ENCODE data around the gene DTX4.

Gene DTX4

GRCh38 chr11:59247531-59248227 is 75.7 kb downstream of the DTX4 start:
- ChIA-PET POLR2A (no interaction called here), CTCF (interaction anchor here (1.3 kb wide), 1 partner anchor 41 kb away, joined by 3 read pairs; no protein-coding TSS in a partner anchor)
- H3K27me3 ChIP-seq (replicated peaks in 2 of 5; ENCODE audit: control insufficient read depth in 4 of 5, insufficient read depth in 5 of 5, low read length in 4 of 5): no peaks in the 10 kb centered on the region
- WGBS (ENCODE audit: insufficient coverage): no CpG with 5 or more reads among the region's 2 CpGs
- no peaks in the 10 kb centered on the region for H3K9me3 ChIP-seq (ENCODE audit: control extremely low read depth in 1 of 5, control insufficient read depth in 4 of 5, insufficient read depth in 2 of 5, low read depth in 1 of 5, low read length in 4 of 5)
- H3K27ac ChIP-seq (ENCODE audit: insufficient read depth in 1 of 2, low read depth in 1 of 2, low read length in 2 of 2, poor library complexity in 1 of 2, severe bottlenecking in 2 of 2): no peak overlapping the region
- no peak overlapping the region for H3K4me3 ChIP-seq (ENCODE audit: control insufficient read depth in 1 of 7, extremely low read depth in 1 of 7, insufficient read depth in 4 of 7, low read depth in 2 of 7, low read length in 6 of 7)
- no peaks in the 10 kb centered on the region for H3K36me3 ChIP-seq (ENCODE audit: control insufficient read depth in 4 of 4, insufficient read depth in 4 of 4, low read length in 3 of 4)
- H3K4me1 ChIP-seq (ENCODE audit: control extremely low read depth in 1 of 4, control insufficient read depth in 4 of 4, insufficient read depth in 4 of 4, low read length in 3 of 4): peaks cover 0 to 6% (median 3%) of the 10 kb centered on the region in 4 experiments
- peak in 2 of 3 donors; percentile 68 to 70 for DNase-seq

DNA sequence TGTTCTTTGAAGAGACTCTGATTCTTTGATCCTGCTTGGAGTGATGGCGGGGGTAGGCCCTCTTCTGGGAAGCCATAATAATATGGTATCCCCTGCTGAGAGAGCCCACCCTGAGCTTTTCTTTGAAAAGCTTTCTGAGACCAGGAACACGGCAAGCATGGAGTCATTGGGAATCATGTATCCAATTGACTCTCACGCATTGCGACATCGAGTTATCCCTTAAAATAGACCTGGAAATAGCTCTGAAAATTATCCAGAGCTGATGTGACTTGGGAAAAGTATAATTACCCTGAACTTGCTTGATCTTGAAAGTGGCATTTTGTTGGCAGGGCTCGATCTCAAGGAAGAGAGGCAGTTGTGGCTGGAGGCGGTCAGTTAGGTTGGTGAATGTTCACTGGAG is 77.6 kb downstream of the DTX4 start:
- POLR2A ChIA-PET: no interaction called here
- Histone ChIP-seq H3K9me3 (ENCODE audit: control extremely low read depth in 1 of 5, control insufficient read depth in 4 of 5, insufficient read depth in 2 of 5, low read depth in 1 of 5, low read length in 4 of 5) (no peaks in the 10 kb centered on the region), H3K27ac (ENCODE audit: insufficient read depth in 1 of 2, low read depth in 1 of 2, low read length in 2 of 2, poor library complexity in 1 of 2, severe bottlenecking in 2 of 2) (no peak overlapping the region), H3K27me3 (replicated peaks in 2 of 5; ENCODE audit: control insufficient read depth in 4 of 5, insufficient read depth in 5 of 5, low read length in 4 of 5) (no peaks in the 10 kb centered on the region), H3K4me3 (ENCODE audit: control insufficient read depth in 1 of 7, extremely low read depth in 1 of 7, insufficient read depth in 4 of 7, low read depth in 2 of 7, low read length in 6 of 7) (no peak overlapping the region), H3K36me3 (ENCODE audit: control insufficient read depth in 4 of 4, insufficient read depth in 4 of 4, low read length in 3 of 4) (no peaks in the 10 kb centered on the region), H3K4me1 (ENCODE audit: control extremely low read depth in 1 of 4, control insufficient read depth in 4 of 4, insufficient read depth in 4 of 4, low read length in 3 of 4) (peaks cover 2 to 6% (median 3%) of the 10 kb centered on the region in 4 experiments)
- 97% methylated on average over 7 of the region's 7 CpGs for WGBS (ENCODE audit: insufficient coverage)
- DNase-seq: no peak
- CTCF ChIA-PET: interaction anchor here (0.9 to 1.0 kb wide), 2 partner anchors 10 to 40 kb away, joined by 3 read pairs; no protein-coding TSS in a partner anchor

DNA sequence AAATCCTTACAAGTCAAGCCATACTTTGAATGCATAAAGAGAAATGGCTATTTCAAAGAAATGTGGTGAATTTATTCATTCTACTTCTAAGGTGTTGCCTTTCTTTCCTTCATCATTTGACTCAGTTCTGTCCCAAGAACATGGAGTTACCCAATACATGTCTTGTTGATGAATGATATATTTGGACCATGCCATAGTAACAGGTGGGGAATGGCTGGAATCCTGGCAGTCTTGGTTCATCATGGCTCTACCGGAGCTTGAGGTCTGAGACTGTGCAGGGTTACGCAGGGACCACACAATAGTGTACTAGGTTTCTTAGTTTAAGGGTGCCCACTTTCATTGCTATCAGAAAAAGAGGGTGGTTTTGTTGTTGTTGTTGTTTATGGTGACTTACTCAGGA is 81.1 kb downstream of the DTX4 start:
- DNase-seq: no peak
- Histone ChIP-seq H3K9me3 (ENCODE audit: control extremely low read depth in 1 of 5, control insufficient read depth in 4 of 5, insufficient read depth in 2 of 5, low read depth in 1 of 5, low read length in 4 of 5) (no peaks in the 10 kb centered on the region), H3K27ac (ENCODE audit: insufficient read depth in 1 of 2, low read depth in 1 of 2, low read length in 2 of 2, poor library complexity in 1 of 2, severe bottlenecking in 2 of 2) (no peak overlapping the region), H3K36me3 (ENCODE audit: control insufficient read depth in 4 of 4, insufficient read depth in 4 of 4, low read length in 3 of 4) (no peaks in the 10 kb centered on the region), H3K27me3 (replicated peaks in 2 of 5; ENCODE audit: control insufficient read depth in 4 of 5, insufficient read depth in 5 of 5, low read length in 4 of 5) (no peaks in the 10 kb centered on the region), H3K4me3 (ENCODE audit: control insufficient read depth in 1 of 7, extremely low read depth in 1 of 7, insufficient read depth in 4 of 7, low read depth in 2 of 7, low read length in 6 of 7) (no peak overlapping the region), H3K4me1 (ENCODE audit: control extremely low read depth in 1 of 4, control insufficient read depth in 4 of 4, insufficient read depth in 4 of 4, low read length in 3 of 4) (peaks cover under 1 to 3% (median 1%) of the 10 kb centered on the region in 4 experiments)
- WGBS (ENCODE audit: insufficient coverage): 100% methylated on average over 2 of the region's 2 CpGs
- POLR2A ChIA-PET: no interaction called here
- CTCF ChIA-PET: no interaction called here

DNA sequence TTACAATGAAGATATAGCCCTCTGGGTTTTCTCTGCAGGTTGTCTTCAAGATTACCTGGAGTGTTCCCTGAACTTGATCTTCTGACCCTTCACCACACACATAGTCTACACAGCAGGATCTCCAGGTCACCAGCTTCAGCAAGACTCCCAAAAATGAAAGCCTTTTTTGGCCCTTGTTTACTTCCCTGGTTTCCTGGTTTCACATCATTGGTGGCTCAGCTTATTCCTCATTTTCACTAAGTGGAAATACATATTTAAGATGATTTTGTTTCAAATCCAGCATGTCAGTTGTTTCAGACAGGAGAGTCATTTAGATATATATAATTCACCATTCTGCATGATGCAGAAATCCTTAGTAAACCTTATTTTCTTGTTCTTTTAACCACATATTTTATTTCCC is 82.4 kb downstream of the DTX4 start:
- Histone ChIP-seq H3K27ac (ENCODE audit: insufficient read depth in 1 of 2, low read depth in 1 of 2, low read length in 2 of 2, poor library complexity in 1 of 2, severe bottlenecking in 2 of 2) (no peak overlapping the region), H3K27me3 (replicated peaks in 2 of 5; ENCODE audit: control insufficient read depth in 4 of 5, insufficient read depth in 5 of 5, low read length in 4 of 5) (no peaks in the 10 kb centered on the region), H3K36me3 (ENCODE audit: control insufficient read depth in 4 of 4, insufficient read depth in 4 of 4, low read length in 3 of 4) (no peaks in the 10 kb centered on the region), H3K9me3 (ENCODE audit: control extremely low read depth in 1 of 5, control insufficient read depth in 4 of 5, insufficient read depth in 2 of 5, low read depth in 1 of 5, low read length in 4 of 5) (no peaks in the 10 kb centered on the region), H3K4me3 (ENCODE audit: control insufficient read depth in 1 of 7, extremely low read depth in 1 of 7, insufficient read depth in 4 of 7, low read depth in 2 of 7, low read length in 6 of 7) (no peak overlapping the region), H3K4me1 (ENCODE audit: control extremely low read depth in 1 of 4, control insufficient read depth in 4 of 4, insufficient read depth in 4 of 4, low read length in 3 of 4) (peaks cover 0 to 2% (median 0%) of the 10 kb centered on the region in 4 experiments)
- DNase-seq: no peak
- POLR2A ChIA-PET: no interaction called here
- CTCF ChIA-PET: interaction anchor here (1.0 to 1.6 kb wide), 5 partner anchors 9 to 176 kb away, joined by 3 to 5 read pairs (median 4); partner anchors contain the start of gene DTX4

DNA sequence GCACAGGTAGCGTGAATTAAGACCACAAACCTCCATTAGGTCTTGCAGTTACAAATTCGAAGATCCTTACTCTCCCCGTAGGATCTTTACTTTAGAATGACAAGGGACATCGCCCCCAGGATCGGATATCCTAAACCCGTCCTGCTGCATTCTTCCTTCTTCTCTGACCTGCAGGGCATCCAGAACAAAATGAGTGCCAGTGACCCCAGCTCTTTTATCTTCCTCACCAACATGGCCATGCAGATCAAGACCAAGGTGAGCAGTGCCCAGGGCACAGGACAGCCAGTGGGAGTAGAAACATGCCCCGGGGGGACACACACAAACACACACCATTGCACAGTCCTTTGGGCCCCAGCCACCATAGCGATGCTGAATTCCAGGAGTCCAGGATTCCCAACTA is 83.3 kb downstream of the DTX4 start:
- Histone ChIP-seq H3K4me1 (ENCODE audit: control extremely low read depth in 1 of 4, control insufficient read depth in 4 of 4, insufficient read depth in 4 of 4, low read length in 3 of 4) (peaks cover 0 to 2% (median 0%) of the 10 kb centered on the region in 4 experiments), H3K36me3 (ENCODE audit: control insufficient read depth in 4 of 4, insufficient read depth in 4 of 4, low read length in 3 of 4) (no peaks in the 10 kb centered on the region), H3K27me3 (replicated peaks in 2 of 5; ENCODE audit: control insufficient read depth in 4 of 5, insufficient read depth in 5 of 5, low read length in 4 of 5) (no peaks in the 10 kb centered on the region), H3K9me3 (ENCODE audit: control extremely low read depth in 1 of 5, control insufficient read depth in 4 of 5, insufficient read depth in 2 of 5, low read depth in 1 of 5, low read length in 4 of 5) (no peaks in the 10 kb centered on the region), H3K27ac (ENCODE audit: insufficient read depth in 1 of 2, low read depth in 1 of 2, low read length in 2 of 2, poor library complexity in 1 of 2, severe bottlenecking in 2 of 2) (no peak overlapping the region), H3K4me3 (ENCODE audit: control insufficient read depth in 1 of 7, extremely low read depth in 1 of 7, insufficient read depth in 4 of 7, low read depth in 2 of 7, low read length in 6 of 7) (no peak overlapping the region)
- POLR2A ChIA-PET: no interaction called here
- WGBS (ENCODE audit: insufficient coverage): 83% methylated on average over 7 of the region's 8 CpGs
- no peak for DNase-seq
- CTCF ChIA-PET: interaction anchor here (1.0 to 1.6 kb wide), 3 partner anchors 32 to 175 kb away, joined by 3 to 5 read pairs (median 3); no protein-coding TSS in a partner anchor

Data from common myeloid progenitor, CD34-positive (primary cell).